ACC112 (cell line): ENCODE data around the gene PSME3.
"Not testable (repeated sequence)": the region's sequence is repeated elsewhere in the genome, so short reads cannot be mapped to it uniquely, and the experiment has no call there.

ENCODE experiments used
- H2AFZ ChIP-seq: fragments of 200-600 bp; sonication (generic); one replicate; pipeline ENCODE4 v1.6.0; 2017; ENCODE audit warnings: antibody characterized with exemption, low read length; ENCODE audit not compliant: unreplicated experiment
- H3K27ac ChIP-seq: fragments of 200-600 bp; sonication (generic); 2 replicates; pipeline ENCODE4 v1.5.1; 2014; ENCODE audit warnings: low read depth, mild to moderate bottlenecking, antibody characterized with exemption, low read length, moderate library complexity
- H3K27me3 ChIP-seq: fragments of 200-600 bp; sonication (generic); 2 replicates; pipeline ENCODE4 v1.6.1; 2014; ENCODE audit warnings: mild to moderate bottlenecking, antibody characterized with exemption, low read length, moderate library complexity, mixed read lengths; ENCODE audit not compliant: insufficient read depth
- H3K36me3 ChIP-seq: fragments of 200-600 bp; sonication (generic); 2 replicates; pipeline ENCODE4 v1.6.1; 2016; ENCODE audit warnings: mild to moderate bottlenecking, antibody characterized with exemption, low read length, moderate library complexity, mixed read lengths; ENCODE audit not compliant: insufficient read depth
- H3K4me1 ChIP-seq: fragments of 200-600 bp; sonication (generic); one replicate; pipeline ENCODE4 v1.6.1; 2016; ENCODE audit warnings: low read length, mixed read lengths; ENCODE audit not compliant: insufficient read depth, unreplicated experiment, control insufficient read depth
- H3K4me3 ChIP-seq: fragments of 200-600 bp; sonication (generic); 2 replicates; pipeline ENCODE4 v1.5.1; 2014; ENCODE audit warnings: mild to moderate bottlenecking, low read depth, low read length
- H3K79me2 ChIP-seq: fragments of 200-600 bp; sonication (generic); one replicate; pipeline ENCODE4 v1.6.0; 2016; ENCODE audit warnings: low read length; ENCODE audit not compliant: control insufficient read depth, unreplicated experiment, insufficient read depth

PSME3 gene

GRCh38 chr17:42866216-42866615, 33.0 kb downstream of the PSME3 start:
- H3K36me3 ChIP-seq, result peaks cover 4% of the 10 kb centered on the region; the same call in 1 of the 2 replicates
- no peaks in the 10 kb centered on the region for H3K79me2 ChIP-seq
- no peaks in the 10 kb centered on the region for H3K27me3 ChIP-seq
- H3K4me1 ChIP-seq, result peaks cover 3% of the 10 kb centered on the region
- H3K27ac ChIP-seq, result no peak overlapping the region
- no peak overlapping the region for H2AFZ ChIP-seq
- no peak overlapping the region for H3K4me3 ChIP-seq

- no peaks in the 10 kb centered on the region for H3K27me3 ChIP-seq
- H3K36me3 ChIP-seq, result peaks cover 4% of the 10 kb centered on the region; the same call in 1 of the 2 replicates
- no peak overlapping the region for H3K27ac ChIP-seq
- peaks cover 3% of the 10 kb centered on the region for H3K4me1 ChIP-seq
- no peak overlapping the region for H3K4me3 ChIP-seq
- no peak overlapping the region for H2AFZ ChIP-seq
- H3K79me2 ChIP-seq, result no peaks in the 10 kb centered on the region
These were observed 33.7 kb downstream of the PSME3 start for GRCh38 chr17:42866631-42867575.

- H3K79me2 ChIP-seq, H2AFZ ChIP-seq, H3K4me3 ChIP-seq, H3K27me3 ChIP-seq, H3K4me1 ChIP-seq, H3K27ac ChIP-seq, H3K36me3 ChIP-seq: not testable (repeated sequence)
These were observed 34.6 kb downstream of the PSME3 start for GRCh38 chr17:42867694-42868261.

- Histone ChIP-seq H3K4me1 (peaks cover 3% of the 10 kb centered on the region), H2AFZ (no peak overlapping the region), H3K27ac (no peak overlapping the region), H3K79me2 (no peaks in the 10 kb centered on the region), H3K4me3 (no peak overlapping the region), H3K27me3 (peaks cover 9% of the 10 kb centered on the region), H3K36me3 (peaks cover 4% of the 10 kb centered on the region; the same call in 1 of the 2 replicates)
These were observed 35.1 kb downstream of the PSME3 start for GRCh38 chr17:42868338-42868737.

- Histone ChIP-seq H3K4me1 (no peaks in the 10 kb centered on the region), H3K79me2 (no peaks in the 10 kb centered on the region), H3K36me3 (peaks cover 4% of the 10 kb centered on the region; the same call in 1 of the 2 replicates), H3K4me3 (no peak overlapping the region), H3K27me3 (peaks cover 12% of the 10 kb centered on the region), H2AFZ (no peak overlapping the region), H3K27ac (no peak overlapping the region)
These were observed 38.5 kb downstream of the PSME3 start for GRCh38 chr17:42871647-42872046.

- no peaks in the 10 kb centered on the region for H3K79me2 ChIP-seq
These were observed 39.2 kb downstream of the PSME3 start for GRCh38 chr17:42872251-42872965.

GRCh38 chr17:42873315-42873714, 40.1 kb downstream of the PSME3 start:
- no peaks in the 10 kb centered on the region for H3K79me2 ChIP-seq

More at GRCh38 chr17:42872251-42872965, 39.2 kb downstream of the PSME3 start:
- Histone ChIP-seq H3K27me3 (peaks cover 19% of the 10 kb centered on the region), H3K36me3 (peaks cover 4% of the 10 kb centered on the region; the same call in 1 of the 2 replicates), H3K4me1 (no peaks in the 10 kb centered on the region), H3K27ac (no peak overlapping the region), H3K4me3 (no peak overlapping the region), H2AFZ (no peak overlapping the region)

GRCh38 chr17:42873932-42874695, 40.9 kb downstream of the PSME3 start:
- H3K4me1 ChIP-seq, H2AFZ ChIP-seq, H3K27ac ChIP-seq, H3K4me3 ChIP-seq, H3K36me3 ChIP-seq, H3K79me2 ChIP-seq: not testable (repeated sequence)
- H3K27me3 ChIP-seq, result peaks cover 30% of the 10 kb centered on the region

More at GRCh38 chr17:42873315-42873714, 40.1 kb downstream of the PSME3 start:
- peaks cover 24% of the 10 kb centered on the region for H3K27me3 ChIP-seq
- no peak overlapping the region for H3K4me3 ChIP-seq
- no peak overlapping the region for H2AFZ ChIP-seq
- no peak overlapping the region for H3K27ac ChIP-seq
- no peaks in the 10 kb centered on the region for H3K4me1 ChIP-seq
- peaks cover 4% of the 10 kb centered on the region; the same call in 1 of the 2 replicates for H3K36me3 ChIP-seq

GRCh38 chr17:42877037-42877436, 43.8 kb downstream of the PSME3 start:
- Histone ChIP-seq H3K4me1 (no peaks in the 10 kb centered on the region), H3K27ac (no peak overlapping the region), H3K27me3 (peaks cover 33% of the 10 kb centered on the region), H3K79me2 (no peaks in the 10 kb centered on the region), H3K36me3 (no peaks in the 10 kb centered on the region), H2AFZ (no peak overlapping the region), H3K4me3 (no peak overlapping the region)
